ENCODE results near the gene NF2. TPM values are rescaled to one million over a fixed set of nuclear protein-coding genes. Genes with fewer than 3 reads are reported as not detected.
A peak's percentile ranks its signal among the peaks of the same experiment; 100 is the strongest.

NF2 gene
- total RNA-seq, 1 donor: 240 TPM

DNA sequence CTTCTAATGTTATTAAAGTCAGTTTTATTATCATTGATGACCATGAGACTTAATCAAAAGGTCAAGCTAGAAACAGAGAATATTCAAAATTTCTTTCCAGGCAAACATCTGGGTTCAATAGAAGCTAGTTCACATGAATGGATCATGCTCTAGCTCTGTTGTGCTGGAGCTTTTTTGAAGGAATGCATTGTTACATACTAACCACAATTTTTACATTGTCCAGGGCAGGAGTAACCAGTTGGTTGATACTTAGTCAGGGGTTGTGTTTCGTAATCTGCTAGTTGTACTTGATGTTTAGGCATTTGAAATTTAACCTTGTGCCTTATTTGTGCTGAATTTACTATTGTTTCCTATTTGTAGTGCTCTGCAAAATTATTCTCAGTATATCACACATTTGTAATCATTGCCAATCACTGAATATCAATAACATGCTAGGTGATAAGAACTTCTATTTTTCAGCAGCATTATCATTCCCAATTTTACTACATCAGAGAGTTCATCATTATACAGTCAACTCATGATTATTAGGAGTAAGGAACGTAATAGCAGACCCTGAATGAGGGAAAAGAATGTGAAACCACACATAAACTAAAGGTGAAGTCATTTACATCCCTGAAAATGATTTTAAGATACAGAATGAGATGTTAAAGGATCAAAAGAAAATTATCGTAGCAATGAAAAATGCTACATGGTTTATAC is 23.2 kb downstream of the NF2 start:
- no peak overlapping the region for H3K4me3 ChIP-seq (ENCODE audit: low read depth, low read length)
- DNase-seq (ENCODE audit: low read depth): peak; percentile 90
- TF ChIP-seq, protein P1, sequence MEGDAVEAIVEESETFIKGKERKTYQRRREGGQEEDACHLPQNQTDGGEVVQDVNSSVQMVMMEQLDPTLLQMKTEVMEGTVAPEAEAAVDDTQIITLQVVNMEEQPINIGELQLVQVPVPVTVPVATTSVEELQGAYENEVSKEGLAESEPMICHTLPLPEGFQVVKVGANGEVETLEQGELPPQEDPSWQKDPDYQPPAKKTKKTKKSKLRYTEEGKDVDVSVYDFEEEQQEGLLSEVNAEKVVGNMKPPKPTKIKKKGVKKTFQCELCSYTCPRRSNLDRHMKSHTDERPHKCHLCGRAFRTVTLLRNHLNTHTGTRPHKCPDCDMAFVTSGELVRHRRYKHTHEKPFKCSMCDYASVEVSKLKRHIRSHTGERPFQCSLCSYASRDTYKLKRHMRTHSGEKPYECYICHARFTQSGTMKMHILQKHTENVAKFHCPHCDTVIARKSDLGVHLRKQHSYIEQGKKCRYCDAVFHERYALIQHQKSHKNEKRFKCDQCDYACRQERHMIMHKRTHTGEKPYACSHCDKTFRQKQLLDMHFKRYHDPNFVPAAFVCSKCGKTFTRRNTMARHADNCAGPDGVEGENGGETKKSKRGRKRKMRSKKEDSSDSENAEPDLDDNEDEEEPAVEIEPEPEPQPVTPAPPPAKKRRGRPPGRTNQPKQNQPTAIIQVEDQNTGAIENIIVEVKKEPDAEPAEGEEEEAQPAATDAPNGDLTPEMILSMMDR (IDR thresholded peaks at IDR 0.05; ENCODE audit: insufficient read depth, low read depth, low read length): no peak

DNA sequence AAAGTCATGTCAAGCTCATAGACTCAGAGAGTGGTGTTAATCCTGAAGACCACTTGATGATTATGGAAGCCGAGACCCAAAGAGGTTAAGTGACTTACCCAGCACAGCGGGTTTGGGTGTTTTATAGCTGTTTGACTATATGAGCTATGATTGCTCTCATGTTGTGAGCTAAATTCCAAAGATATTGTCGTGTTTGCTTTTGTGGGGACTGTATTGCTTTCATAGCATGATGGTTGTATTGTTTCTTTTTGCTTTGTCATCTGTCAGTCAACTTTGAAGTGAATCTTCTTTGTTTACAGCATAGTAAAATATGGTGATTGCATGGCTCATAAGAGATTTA is 23.7 kb downstream of the NF2 start:
- no peak overlapping the region for H3K4me3 ChIP-seq (ENCODE audit: low read depth, low read length)
- TF ChIP-seq, protein P1 (IDR thresholded peaks at IDR 0.05; ENCODE audit: insufficient read depth, low read depth, low read length): no peak
- DNase-seq (ENCODE audit: low read depth): no peak

DNA sequence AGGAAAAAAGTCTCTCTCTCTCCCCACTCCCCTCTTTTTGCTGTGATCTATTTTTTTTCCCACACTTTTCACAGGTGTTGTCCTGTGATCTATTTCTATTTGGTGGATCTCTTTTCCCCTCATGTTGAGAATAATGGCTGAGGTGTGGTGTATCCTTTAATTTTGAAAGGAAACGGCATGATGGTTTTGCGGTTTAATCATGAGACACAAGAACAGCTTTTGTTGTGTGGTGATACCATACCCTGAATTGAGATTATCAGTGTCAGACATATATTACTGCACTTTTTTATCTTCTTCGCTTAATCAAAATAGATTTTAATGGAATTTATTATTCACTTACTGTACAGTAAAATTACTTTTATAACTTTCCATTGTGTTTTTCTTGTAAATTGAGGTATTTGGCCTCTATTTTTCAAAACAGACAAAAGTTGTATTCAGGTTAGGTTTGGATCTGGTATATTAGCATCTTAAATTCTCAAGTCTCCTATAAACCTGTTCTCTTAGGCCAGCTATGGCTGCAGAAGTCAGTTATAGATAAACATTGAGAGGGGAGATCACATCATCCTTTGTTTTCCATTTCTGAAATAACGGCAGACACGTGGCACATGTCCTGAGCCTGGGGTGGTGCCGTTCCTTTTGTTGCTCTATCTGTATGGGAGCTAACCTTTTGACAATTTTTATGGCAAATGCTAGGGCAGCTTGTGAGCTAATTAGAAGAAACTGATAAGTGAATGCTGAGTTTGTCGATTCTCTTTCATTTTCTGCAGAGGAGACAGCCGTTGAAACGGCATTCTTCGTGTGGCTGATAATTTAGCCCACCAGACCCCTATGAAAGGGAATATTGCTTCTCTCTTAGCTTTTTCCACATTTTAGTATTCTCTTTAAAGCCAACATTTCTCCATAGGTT is 25.8 kb downstream of the NF2 start:
- TF ChIP-seq, protein P1 (IDR thresholded peaks at IDR 0.05; ENCODE audit: insufficient read depth, low read depth, low read length): no peak
- no peak for DNase-seq (ENCODE audit: low read depth)
- H3K4me3 ChIP-seq (ENCODE audit: low read depth, low read length): no peak overlapping the region

DNA sequence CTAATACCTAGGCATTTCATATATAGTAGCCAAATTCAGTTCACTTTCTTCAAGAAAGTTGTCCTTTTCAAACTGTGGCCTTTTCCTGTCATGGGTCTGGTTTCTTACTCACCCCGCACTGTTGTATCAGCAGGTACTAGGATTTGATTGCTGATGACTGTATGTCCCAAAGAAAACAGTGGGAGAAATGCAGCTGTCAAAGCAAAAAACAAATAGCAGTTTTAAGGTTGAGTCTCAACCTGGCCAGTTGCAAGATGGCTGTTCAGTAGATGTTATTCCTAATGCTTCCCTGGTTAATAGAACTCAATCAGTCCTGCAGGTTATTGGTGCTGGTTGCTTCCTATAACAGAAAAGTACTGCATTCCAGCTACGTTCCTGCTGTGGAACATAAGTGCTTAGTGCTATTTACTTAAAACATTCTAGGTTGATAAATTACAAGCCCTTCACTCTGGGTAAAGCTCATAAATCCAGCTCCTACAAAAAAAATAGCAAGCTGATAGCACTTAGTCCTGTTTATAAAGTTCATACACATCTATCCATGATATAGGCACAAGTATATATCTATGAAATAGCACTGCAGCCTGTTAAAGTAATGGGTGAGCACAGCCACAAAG is 26.6 kb downstream of the NF2 start:
- H3K4me3 ChIP-seq (ENCODE audit: low read depth, low read length): no peak overlapping the region
- DNase-seq (ENCODE audit: low read depth): peak; percentile 48
- TF ChIP-seq, protein P1 (IDR thresholded peaks at IDR 0.05; ENCODE audit: insufficient read depth, low read depth, low read length): no peak

DNA sequence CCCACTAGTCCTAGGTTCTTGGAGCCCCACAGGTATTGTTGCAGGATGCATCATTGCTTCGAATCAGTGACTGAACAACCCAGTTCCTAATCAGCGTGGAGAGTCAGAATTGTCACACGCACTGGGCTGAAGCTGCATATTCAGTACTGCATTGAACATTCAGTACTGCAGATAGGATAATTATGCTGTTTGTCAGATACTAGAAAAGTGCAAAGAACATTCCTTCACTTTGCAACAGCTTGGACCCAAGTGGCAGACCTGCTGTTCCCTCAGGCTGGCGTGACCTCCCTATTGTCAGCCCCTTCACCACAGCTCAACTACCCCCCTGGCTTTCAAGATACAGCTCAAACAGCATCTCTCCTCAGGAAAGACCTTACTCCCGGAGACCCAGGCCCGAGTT is 27.6 kb downstream of the NF2 start:
- H3K4me3 ChIP-seq (ENCODE audit: low read depth, low read length): no peak overlapping the region
- no peak for DNase-seq (ENCODE audit: low read depth)
- TF ChIP-seq, protein P1 (IDR thresholded peaks at IDR 0.05; ENCODE audit: insufficient read depth, low read depth, low read length): no peak

DNA sequence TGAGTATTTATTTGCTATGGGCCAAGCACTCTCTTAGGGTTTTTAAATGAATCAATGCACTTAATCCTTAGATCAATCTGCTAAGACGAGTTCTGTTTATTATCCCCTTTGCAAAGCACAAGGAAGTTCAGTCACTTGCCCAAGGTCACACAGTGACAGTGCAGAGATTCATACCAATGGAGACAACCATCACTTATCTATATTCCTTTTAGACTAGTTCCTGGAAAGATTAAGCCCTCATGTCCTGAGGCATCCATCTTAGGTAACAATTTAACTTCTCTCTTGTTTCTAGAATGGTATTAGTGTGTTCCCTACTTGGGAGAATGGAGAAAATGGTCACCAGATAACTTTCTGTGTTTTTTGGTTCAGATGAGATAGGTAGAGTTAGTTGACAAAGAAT is 28.3 kb downstream of the NF2 start:
- DNase-seq (ENCODE audit: low read depth): no peak
- H3K4me3 ChIP-seq (ENCODE audit: low read depth, low read length): no peak overlapping the region
- TF ChIP-seq, protein P1 (IDR thresholded peaks at IDR 0.05; ENCODE audit: insufficient read depth, low read depth, low read length): no peak
